NCI-H524 treated with DMSO at 0.1 percent for 48 hours (cell line): ENCODE measurements around the gene PEMT.
"Not testable (repeated sequence)": the region's sequence is repeated elsewhere in the genome, so short reads cannot be mapped to it uniquely, and the experiment has no call there.

Experiments used
- DNase-seq: peaks from one replicate; lab custom pipeline; 2025; lab: John Stamatoyannopoulos, UW

The PEMT gene

DNA sequence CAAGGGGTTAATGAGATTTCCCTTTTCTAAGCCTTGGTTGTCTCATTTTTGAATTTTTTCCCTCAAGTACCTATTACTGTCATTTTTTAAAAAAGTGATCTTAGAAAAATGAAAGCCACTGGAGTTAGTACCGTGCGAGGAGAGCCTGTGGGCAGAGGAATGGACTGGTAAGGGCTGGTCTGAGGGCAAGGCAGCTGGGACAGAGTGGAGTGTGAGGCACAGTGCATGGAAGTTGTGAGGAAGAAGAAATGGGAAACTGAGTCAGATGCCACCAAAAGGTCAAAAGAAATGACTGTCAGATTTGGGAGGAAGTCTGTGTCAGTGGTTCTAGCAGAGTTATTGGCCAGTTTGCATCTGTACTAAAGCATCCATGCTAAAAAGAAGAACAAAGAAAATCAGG is 103.5 kb downstream of the PEMT start:
- DNase-seq, result no peak

DNA sequence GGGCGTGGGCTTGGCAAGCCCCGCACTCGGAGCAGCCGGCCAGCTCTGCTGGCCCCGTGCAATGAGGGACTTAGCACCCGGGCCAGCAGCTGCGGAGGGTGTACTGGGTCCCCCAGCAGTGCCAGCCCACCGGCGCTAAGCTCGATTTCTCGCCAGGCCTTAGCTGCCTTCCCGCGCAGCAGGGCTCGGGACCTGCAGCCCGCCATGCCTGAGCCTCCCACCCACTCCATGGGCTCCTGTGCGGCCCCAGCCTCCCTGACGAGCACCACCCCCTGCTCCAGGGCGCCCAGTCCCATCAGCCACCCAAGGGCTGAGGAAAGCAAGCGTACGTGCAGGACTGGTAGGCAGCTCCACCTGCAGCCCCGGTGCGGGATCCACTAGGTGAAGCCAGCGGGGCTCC is 105.1 kb downstream of the PEMT start:
- DNase-seq, result not testable (repeated sequence)

DNA sequence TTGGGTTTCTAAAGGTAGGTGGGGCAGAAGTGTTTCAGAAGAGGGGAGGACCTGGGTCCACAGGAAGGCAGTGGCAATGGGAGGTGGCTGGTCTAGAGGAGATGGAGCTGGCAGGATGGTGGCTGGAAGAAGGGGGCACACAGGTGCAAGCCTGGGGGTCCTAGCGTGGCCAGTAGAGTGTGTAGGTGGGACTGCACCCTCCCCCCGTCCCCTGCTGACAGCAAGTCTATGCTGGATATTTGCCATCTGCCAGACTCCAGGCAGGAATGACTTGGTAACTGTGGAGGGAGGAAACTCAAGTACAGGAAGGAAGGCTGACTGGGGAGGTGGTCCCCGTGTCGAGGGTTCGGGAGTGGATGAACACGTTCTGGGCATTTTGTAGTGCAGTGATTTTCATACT is 106.1 kb downstream of the PEMT start:
- peak; percentile 42 for DNase-seq

DNA sequence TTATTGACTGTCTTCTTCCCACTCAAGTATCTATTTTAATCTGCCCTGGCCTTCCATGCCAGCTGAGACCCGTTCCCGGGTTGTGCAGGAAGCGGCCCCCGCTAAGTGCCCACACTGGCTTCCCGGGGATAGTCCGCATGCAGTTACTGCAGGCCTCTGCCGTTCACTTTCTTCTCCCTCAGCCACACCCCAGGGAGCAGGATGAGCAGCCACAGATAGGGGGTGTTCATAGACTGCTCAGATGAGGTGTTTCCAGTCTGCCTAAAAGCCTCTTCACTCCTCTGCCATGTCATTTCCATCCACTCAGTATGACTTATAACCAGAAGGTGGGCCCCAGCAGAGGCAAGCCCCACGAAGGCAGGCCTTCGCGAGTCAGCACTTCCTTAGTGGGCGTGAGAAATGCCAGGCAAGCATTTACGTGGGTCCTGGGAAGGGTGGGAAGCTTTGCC is 107.0 kb downstream of the PEMT start:
- DNase-seq, result no peak

DNA sequence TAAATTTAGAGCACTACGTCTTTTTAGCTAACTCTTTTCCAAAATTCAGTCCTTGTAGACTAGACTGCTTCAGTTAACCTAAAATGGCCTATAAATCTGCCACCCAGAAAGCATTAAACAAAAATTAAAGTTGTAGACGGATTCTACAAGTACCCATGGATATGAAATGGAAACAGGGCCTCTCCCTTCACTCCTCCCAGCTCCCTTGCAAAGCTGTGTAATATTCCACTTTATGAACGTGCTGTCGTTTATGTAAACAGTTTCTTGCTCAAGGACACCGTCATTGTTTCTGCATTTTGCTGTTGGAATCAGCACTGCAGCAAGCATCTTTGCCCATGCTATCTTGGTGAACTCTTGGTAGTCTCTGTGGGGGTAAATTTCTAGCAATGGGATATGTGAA is 109.6 kb downstream of the PEMT start:
- DNase-seq, result no peak

DNA sequence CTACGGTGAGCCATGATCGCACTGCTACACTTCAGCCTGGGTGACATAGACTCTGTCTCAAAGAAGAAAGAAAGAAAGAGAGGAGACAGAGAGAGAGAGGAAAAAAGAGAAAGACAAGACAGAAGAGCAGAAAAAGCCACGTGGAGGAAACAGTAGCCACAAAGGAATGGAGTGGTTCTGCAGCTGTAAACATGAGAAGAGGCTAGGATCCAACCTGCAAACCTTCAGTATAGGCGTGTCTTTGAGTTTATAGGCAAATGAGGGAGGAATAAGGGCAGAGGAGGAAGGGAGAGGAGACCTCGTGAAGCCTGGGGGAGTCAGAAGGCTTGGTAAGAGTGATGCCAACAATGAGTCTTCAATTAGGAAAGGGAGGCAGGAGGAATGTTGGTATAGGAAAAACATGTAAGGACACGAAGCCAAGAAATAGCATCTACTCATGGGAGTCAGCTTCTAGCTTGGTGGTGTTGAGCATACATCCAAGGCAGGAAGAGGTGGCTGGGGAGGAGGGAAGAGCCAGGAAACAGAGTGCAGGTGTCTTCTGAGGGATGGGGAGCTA is 110.8 kb downstream of the PEMT start:
- DNase-seq, result no peak

DNA sequence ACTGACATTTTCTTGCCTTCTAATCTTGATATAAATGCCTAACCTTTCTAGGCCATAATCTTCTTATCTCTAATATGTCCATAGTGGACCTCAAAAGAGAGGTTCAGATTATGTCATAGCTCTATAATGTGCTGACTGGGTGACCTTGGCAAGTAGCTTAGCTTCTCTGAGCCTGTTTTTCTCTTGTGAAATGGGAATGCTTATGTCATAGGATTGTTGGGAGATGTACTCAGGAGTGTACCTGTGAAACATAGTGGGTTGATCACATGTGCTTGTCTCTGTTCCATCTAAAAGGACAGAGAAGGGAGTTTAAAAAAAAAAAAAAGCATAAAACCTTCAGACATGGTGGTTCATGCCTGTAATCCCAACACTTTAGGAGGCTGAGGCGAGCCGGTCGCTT is 112.3 kb downstream of the PEMT start:
- DNase-seq, result no peak

DNA sequence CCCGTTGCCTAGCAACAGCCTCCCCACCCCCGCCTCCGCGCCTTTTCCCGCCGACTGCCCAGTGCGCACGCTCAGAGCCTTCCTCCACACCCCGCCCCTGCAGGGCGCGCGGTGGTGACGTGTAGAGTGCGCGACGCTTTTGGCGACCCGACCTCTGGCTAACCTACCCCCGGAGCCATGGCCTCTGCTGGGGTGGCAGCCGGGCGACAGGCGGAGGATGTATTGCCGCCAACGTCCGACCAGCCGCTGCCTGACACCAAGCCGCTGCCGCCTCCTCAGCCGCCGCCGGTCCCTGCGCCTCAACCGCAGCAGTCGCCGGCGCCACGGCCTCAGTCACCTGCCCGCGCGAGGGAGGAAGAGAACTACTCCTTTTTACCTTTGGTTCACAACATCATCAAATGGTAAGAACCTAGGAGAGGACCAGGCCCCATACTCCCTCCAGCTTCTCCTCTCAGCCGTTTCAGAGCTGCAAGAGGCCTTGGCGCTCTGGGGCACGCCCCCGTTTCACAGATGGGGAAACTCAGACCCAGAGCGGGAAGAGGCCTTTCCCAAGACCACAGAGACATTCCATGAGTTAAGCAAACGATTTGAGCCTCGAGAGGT is 114.5 kb downstream of the PEMT start, which contains the start of gene MED9:
TSS of gene MED9 (plus strand) at position 136 of the 603 bp plus-strand sequence. CDS start at position 178, 42 bp downstream.
- no peak for DNase-seq

DNA sequence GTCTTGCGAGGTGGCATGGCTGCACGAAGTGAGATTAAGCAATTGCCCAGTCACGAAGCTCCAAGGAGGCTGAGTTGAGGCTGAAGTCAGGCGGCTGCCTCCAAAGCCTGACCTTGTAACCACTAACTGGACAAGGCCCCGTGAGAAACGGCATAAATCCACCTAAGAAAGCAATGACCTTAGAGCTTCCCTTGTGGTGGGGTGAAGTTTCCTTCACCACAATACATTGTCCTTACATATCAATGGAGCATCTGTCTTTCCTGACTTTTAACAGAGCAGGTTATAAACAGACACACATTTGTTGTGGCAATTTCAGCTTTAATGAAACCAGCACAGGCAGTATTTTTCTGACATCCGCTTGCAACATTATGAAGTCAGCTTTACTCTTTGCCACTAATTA is 117.2 kb downstream of the PEMT start:
- DNase-seq, result no peak

DNA sequence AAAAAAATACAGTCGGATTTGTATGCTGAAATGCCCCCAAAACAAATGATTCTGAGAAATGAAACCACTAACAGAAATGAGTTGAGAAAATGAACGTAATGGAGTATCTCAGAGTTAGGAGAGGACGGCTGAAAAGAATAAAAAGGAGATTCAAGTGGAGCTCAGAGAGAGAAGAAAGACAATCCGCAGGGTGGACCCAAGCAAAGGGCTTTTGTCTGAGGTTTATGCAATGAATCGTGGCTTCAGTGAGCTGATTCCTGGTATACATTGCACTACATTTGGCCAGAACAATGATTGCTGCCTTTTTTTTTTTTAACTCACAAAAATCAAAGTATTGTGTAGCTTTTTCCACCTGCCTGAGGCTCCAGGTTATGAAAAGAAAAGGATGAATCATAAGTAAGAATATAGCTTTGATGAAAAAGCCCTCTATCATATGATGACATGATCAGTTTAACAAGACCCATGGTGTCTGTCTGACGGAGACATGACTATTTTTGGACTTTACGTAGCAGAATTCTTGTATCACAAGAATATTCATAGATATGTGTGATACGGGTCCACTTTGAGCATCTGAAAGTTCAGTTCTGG is 119.1 kb downstream of the PEMT start:
- DNase-seq, result no peak

DNA sequence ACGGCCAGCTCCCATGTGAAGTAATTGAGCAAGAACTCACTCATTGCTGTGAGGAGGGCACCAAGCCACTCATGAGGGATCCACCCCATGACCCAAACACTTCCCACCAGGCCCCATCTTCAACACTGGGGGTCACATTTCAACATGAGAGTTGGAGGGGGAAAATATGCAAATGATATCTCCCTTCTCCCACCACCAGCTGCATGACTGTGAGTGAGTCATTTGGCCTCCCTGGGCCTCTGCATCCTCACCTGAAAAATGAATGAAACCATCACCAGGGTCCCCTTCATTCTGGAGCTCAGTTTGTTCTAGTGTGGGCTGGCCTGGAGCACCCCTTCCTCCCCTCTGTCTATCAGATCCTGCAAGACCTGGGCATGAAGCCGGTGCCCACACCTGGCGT is 121.5 kb downstream of the PEMT start:
- DNase-seq, result no peak

DNA sequence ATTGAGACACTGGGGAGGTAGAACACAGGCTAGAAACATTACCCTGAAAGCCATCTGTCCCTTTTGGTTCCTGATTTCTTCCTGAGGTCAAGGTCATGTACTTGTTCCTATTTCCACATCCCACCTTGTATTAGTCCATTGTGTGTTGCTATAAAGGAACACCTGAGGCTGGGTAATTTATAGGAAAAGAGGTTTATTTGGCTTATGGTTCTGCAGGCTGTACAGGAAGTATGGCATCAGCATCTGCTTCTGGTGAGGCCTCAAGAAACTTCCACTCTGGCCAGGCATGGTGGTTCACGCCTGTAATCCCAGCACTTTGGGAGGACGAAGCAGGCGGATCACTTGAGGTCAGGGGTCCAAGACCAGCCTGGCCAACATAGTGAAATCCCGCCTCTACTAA is 122.2 kb downstream of the PEMT start:
- DNase-seq, result no peak

DNA sequence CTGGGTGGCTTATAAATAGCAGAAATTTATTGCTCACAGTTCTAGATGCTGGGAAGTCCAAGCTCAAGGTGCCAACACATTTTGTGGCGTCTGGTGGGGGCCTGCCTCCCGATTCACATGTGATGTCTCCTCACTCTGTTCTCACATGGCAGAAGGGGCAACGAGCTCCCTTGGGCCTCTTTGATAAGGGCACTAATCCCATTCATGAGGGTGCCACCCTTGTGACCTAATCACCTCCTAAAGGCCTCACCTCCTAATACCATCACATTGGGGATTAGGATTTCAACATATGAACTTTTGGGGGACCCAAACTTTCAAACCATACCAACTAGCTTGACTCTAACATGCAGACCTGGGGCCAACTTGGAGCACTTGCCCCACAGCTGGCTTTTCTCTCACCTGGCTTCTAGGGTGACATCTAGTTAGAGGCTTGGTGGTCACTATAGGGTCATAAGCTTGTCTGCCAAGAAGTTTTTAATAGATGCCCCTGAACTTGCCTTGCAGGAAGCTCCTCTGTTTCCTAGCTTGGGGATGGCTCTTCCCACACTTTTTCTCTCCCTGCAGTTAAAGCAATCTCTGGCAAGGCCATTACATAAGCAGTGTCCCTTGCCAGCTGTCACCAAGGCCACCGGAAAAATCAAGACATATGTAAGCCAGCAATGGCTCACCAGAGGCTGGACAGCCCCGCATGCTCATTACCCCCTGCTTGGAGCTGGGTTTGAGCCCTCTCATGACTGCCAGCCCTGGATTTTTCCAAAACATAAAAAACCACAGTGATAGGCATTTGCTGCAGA is 123.1 kb downstream of the PEMT start:
- DNase-seq, result peak; percentile 46

DNA sequence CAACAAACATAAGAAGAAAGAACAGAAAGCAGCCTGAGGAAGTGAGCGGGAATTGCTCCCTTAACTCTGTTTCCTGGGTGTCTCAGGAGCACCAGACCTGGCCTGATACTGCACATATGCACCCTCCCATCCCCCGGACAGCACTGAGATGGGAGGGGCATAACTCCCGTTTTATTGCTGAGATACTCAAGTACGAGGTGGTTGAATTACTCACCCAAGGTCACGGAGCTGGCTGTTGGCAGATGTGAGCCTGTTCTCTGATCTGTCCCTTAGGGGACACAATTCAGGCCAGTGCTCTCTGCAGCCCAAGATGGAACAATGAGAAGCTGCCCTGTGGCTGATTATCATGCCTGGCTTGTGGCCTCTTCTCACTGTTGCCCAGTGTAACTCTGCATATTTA is 123.8 kb downstream of the PEMT start:
- DNase-seq, result peak; percentile 87

DNA sequence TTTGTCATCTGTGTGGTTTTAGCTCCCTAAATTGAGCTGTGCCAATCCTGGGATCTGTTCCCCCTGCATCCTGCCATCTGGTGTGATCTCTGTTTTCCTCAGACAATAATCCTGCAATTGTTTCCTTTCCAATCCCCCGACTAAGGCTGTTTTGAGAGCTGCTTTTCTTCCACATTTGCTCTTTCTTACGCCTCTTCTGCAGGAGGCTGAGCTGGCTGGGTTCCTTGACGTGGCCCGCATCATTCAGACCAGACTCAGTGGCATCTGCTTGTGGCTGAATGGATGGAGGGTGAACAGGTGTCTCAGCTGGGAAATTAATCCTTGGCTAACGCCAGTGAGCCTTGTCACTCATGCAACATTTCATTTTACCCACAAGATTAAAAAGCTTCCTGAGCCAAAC is 124.5 kb downstream of the PEMT start:
- DNase-seq, result peak; percentile 93

DNA sequence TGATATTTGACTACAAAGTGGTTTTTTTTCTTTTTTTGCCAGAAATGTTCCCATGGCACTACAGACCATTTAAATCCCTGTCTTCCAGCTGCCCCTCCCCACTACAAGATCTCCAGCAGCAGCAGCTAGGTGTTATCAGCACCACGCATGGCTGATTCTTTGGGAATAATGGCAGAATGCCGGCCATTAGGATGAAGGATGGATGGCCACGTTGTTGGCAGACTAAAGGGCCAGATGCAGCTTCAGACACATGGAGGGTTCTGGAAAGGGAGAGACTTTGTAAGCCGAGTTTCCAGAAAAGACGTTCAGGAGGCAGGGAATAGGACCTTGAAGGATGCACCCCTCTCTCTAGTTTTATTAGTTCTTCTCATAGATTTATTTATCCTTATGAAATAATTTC is 125.0 kb downstream of the PEMT start:
- no peak for DNase-seq

DNA sequence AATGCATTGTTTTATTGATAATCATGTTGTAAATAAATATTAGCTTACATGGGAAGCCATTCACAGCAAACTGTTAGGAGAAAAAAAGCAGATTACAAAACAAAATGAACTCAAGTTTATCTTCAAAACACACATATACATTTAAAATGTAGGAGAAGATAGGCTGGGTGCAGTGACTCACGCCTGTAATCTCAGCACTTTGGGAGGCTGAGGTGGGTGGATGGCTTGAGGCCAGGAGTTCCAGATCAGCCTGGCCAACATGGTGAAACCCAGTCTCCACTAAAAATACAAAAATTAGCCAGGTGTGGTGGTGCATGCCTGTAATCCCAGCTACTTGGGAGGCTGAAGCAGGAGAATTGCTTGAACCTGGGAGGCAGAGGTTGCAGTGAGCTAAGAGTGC is 125.6 kb downstream of the PEMT start:
- not testable (repeated sequence) for DNase-seq

DNA sequence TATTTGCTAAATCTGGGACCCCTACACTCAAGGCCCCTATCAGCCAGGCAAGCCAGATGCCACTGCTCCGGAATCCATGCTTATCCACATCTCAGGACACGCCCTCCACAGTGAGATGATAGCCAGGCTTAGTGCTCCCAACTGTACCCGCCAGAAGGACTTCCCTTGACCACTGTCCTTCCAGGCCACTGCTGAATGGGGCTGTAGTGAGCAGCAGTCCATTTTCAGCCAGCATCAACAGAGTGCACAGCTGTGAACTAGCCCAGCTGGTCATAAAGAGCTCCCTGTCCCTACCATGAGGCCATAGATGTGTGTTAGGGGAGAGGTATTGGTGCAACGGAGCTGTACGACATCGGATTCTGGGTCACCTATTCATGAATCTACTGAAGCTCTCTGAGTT is 127.7 kb downstream of the PEMT start:
- no peak for DNase-seq

DNA sequence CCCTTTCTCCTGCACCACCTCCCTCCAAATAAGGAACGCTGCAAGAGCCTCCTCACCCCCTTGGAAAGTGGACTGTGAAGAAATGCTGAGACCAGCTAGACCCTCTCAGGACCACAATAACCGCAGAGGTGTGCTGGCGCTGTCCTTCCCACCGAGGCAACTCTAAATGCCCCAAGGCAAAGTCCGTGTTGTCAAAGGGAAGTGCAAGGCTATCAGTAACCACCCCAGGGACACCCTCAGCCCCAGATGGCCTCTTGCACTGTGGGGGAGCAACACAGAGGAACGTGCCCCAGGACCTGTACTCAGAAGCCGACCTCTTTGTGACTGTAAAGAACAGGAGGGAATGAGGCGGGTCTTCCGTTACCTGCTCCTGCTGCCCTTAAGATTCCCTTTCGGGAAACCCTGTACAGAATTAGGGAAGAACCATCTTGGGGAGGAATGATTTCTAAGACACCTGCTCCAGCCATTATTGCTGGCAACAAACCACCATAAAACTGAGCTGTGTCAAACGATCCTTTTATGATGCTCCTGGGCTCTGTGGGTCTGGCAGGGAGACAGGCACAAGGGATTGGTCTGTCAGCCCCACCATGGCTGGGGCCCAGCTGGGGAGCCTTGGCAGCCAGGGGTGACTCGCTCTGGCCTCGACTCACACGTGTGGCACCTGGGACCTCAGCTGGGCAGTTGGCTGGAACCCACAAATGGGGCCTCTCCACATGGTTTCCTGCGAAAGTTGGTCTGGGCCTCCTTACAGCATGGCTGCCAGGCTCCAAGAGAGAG is 129.3 kb downstream of the PEMT start:
- DNase-seq, result no peak

DNA sequence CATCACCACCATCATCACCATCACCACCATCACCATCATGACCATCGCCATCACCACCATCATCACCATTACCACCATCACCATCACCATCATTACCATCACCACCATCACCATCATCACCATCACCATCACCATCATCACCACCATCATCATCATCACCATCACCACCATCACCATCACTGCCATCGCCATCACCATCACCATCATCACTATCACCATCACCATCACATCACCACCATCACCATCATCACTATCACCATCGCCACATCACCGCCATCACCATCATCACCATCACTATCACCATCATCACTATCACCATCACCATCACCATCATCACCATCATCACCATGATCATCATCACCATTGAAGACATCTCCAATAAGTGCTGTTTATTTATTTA is 131.5 kb downstream of the PEMT start:
- DNase-seq, result no peak

DNA sequence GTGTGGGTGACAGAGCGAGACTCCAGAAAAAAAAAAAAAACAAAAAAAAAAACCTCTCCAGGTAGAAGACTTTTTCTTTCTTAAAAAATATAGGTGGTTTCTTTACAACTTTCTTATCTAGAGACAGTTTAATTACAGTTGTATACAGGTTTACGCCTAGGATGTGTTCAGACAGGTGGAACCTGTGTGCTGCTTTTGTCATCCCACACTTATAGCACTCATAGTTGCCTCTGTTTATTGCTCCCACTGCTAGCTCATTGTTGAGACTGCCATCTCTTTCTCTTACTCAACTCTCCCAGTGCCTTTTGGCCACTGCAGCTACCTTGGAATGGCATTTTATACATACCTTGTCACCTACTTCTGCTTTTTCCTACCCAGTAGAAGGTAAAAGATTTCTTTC is 133.8 kb downstream of the PEMT start:
- DNase-seq, result no peak

DNA sequence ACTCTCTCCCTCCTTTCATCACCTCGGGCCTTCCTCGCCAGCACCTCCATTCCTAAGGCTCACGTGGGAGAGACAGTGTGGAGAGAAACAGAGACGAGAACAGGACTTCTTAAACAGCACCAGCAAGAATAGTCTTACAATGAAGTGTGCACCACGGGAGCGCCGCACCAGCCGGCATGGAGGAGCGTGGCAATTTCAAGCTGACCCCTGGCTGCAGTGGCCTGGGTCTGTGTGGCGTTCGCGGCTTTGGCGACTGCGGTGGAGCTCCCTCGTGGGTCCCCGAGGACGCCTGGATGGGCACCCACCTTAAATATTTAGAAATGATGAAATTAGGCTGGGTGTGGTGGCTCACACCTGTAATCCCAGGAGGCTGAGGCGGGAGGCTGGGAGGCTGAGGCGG is 135.3 kb downstream of the PEMT start:
- no peak for DNase-seq
